DMS79 (cell line): ENCODE measurements around the gene MAGI3.
"Not testable (repeated sequence)": the region's sequence is repeated elsewhere in the genome, so short reads cannot be mapped to it uniquely, and the experiment has no call there.

Source experiments
- DNase-seq: peaks from one replicate; lab custom pipeline; 2025; lab: John Stamatoyannopoulos, UW

Gene MAGI3

DNA sequence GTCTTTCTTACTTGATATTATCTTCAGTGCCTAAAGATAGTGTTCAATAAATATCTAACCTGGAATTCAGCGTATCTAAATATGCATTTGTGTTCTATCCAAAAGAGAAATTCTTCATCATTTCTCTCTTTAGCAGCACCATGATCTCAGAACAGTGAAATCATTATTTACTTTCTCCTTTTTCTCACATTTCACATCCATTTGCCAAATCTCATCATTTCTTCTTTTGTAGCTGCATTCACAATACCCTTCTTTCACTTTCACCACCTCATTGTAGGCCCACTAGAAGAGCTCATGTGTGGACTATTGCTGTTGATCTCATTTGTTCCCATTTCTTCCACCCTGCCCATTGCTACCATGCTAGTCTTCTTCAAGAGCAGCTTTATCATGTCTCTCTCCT lies 191.0 kb downstream of the MAGI3 start:
- DNase-seq = no peak

DNA sequence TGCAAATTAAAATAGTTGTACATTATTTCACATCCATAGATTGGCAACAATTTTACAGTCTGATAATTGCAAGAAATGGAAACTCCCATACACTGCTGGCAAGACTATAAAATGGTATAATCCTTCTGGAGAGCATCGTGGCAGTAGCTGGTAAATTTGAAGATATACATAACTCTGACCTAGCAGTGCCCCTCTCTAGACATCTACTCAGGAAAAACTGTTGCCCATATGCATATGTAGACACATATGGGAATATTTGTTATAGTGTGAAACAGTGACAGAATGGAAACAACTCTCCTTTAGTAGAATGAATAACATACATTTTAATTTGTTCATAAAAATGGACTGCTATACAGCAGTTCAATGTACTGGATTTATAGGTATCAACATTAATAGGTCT lies 191.8 kb downstream of the MAGI3 start:
- no peak for DNase-seq

- no peak for DNase-seq
Observed at GRCh38 chr1:113587475-113587874, 197.2 kb downstream of the MAGI3 start.

DNA sequence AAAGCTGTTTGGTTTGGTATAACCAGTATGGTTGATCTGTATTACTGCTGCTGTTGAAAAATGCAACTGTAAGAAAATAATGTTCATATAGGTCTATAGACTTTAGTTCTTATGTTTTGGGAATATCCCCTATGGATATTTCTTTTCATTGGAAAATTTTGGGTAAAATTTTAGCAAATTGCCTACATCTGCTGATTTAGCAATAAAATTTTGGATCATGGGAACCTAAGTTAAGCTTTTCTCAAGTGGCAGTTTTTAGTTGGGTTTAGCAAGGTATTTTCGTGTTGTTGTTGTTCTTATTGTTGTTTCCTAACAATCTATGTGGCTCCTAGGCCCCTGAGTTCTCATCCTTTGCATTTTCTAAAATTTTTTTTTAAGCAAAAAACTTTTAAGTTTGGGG lies 201.9 kb downstream of the MAGI3 start:
- no peak for DNase-seq

GRCh38 chr1:113593550-113594297 lies 203.4 kb downstream of the MAGI3 start:
- DNase-seq = no peak

- DNase-seq = not testable (repeated sequence)
Observed at GRCh38 chr1:113604466-113604865, 214.2 kb downstream of the MAGI3 start.

GRCh38 chr1:113605146-113605545 lies 214.8 kb downstream of the MAGI3 start:
- DNase-seq = no peak

GRCh38 chr1:113608399-113608798 lies 218.1 kb downstream of the MAGI3 start:
- no peak for DNase-seq

DNA sequence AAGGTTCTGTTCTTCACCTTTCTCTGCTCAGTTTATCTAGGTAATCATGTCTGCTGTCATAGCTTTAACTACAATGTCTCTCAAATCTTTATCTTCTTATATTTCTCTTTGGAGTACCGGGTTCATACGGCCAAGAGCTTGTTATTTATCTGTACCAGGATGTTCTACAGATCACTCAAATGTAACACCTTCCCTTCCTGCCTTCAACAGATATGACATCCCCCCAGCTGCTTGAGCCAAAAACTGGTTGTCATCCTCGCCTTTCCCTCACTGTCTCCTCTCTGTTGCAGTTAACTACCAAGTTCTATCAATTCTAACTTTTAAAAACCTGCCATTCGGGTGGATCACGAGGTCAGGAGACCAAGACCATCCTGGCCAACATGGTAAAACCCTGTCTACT lies 220.1 kb downstream of the MAGI3 start:
- DNase-seq = no peak

DNA sequence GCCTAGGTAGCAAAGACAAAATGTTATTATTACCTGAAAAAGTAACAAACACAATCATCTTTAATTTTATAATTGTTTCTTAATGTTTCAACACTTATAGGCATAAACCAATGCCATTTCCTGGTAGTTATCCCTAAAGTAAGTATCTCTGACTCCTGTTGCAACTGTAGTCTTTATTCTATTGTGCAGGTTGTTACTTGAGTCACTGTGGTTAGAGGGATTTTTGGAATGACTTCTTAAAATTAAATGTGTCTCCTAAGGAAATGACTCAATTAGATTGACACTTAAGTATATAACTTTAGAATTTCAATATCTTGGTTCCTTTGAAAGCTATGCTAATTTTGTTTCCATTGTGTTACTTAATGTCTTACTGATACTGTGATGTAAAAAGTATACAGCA lies 225.1 kb downstream of the MAGI3 start:
- no peak for DNase-seq

- no peak for DNase-seq
Observed at GRCh38 chr1:113616156-113616555, 225.8 kb downstream of the MAGI3 start.

- no peak for DNase-seq
Observed at GRCh38 chr1:113617438-113618141, 227.3 kb downstream of the MAGI3 start.

GRCh38 chr1:113628997-113629396 lies 238.7 kb downstream of the MAGI3 start:
- no peak for DNase-seq

GRCh38 chr1:113630340-113631327 lies 240.3 kb downstream of the MAGI3 start:
- DNase-seq = no peak

DNA sequence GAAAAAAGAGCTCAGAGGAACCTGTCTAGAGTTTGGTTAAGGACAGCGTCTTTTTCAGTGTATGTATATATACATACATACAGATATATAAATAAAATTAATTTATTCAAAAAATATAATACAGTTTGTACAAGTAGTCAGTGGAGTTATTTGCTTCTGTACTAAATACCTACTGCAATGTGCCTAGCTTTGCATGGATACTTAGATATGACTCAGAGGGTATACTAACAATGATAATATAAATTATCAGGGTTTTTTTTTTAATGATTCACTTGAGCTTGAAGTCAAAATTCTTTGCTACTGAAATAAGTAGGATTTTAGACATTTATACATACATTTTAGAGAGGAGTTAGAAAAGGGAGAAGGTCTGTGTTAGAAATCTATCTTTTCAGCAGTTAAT lies 251.1 kb downstream of the MAGI3 start:
- DNase-seq = no peak

GRCh38 chr1:113647164-113647563 lies 256.8 kb downstream of the MAGI3 start:
- DNase-seq = no peak

DNA sequence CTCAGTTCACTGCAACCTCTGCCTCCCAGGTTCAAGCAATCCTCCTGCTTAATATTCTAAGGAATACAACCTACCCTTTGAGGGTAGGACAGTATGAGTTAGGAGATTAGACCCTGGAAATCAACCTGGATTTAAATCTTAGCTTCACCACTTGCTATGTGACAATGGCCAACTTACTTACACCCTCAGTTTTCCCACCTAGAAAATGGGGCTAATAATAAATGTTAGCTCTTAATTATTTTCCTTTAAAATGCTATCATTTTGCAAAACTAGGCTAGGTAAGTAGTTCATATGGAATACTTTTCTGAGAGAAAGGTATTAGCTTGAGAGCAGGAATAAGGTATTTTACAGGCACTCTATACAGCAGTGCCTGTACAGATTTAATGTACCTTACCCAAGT lies 258.2 kb downstream of the MAGI3 start:
- DNase-seq = no peak

- no peak for DNase-seq
Observed at GRCh38 chr1:113652771-113653170, 262.5 kb downstream of the MAGI3 start.

GRCh38 chr1:113653741-113654140 lies 263.4 kb downstream of the MAGI3 start:
- no peak for DNase-seq

DNA sequence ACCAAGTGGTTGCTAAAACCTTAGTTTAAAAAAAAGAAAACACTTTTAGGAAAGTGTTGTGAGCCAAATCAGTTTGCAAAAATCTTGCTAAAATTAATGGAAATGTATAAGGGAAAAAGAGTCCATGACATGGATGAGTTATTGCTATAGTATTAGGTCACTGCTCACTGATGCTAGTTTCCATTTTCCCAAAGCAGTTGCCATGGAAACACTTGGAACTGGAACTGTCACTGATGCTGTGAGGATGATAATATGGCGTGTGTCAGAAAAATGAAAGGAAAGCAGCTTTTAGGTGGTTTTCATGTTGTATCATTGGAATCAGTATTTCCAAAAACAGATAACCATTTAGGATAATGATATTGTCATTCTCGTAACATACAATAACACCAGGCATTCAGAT lies 264.6 kb downstream of the MAGI3 start:
- DNase-seq = no peak

DNA sequence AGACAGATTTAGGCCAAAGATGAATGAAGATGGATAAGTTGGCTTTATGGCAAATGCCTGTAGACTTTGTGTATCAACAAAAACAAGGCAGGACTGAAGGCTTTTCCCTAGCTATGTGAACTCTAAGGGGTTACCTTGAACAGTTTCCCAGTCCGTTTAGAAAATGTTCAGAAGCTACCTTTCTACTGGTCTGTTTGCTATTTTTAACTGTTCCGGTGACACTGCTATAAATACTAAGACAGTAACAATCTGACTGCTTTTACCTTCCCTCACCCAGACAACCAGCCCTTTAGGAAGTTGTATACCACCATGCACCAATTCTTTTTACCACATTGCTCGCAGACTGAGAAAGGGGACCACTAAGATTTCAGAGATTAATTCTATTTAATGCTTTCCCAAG lies 266.8 kb downstream of the MAGI3 start:
- no peak for DNase-seq

GRCh38 chr1:113657556-113658063 lies 267.3 kb downstream of the MAGI3 start:
- DNase-seq = no peak
